ENCODE measurements around the gene CLCN5.
A peak's percentile ranks its signal among the peaks of the same experiment; 100 is the strongest.

CLCN5 gene

GRCh38 chrX:49977319-49978090 lies 55.1 kb downstream of the CLCN5 start:
- H3K4me3 ChIP-seq (ENCODE audit: low read depth, low read length): no peak overlapping the region
- no peak for DNase-seq (ENCODE audit: low read depth)
- TF ChIP-seq, protein P1, sequence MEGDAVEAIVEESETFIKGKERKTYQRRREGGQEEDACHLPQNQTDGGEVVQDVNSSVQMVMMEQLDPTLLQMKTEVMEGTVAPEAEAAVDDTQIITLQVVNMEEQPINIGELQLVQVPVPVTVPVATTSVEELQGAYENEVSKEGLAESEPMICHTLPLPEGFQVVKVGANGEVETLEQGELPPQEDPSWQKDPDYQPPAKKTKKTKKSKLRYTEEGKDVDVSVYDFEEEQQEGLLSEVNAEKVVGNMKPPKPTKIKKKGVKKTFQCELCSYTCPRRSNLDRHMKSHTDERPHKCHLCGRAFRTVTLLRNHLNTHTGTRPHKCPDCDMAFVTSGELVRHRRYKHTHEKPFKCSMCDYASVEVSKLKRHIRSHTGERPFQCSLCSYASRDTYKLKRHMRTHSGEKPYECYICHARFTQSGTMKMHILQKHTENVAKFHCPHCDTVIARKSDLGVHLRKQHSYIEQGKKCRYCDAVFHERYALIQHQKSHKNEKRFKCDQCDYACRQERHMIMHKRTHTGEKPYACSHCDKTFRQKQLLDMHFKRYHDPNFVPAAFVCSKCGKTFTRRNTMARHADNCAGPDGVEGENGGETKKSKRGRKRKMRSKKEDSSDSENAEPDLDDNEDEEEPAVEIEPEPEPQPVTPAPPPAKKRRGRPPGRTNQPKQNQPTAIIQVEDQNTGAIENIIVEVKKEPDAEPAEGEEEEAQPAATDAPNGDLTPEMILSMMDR (IDR thresholded peaks at IDR 0.05; ENCODE audit: control insufficient read depth, extremely low read depth, insufficient read depth): no peak

GRCh38 chrX:49978176-49978575 lies 55.8 kb downstream of the CLCN5 start:
- TF ChIP-seq, protein P1 (IDR thresholded peaks at IDR 0.05; ENCODE audit: control insufficient read depth, extremely low read depth, insufficient read depth): no peak
- DNase-seq (ENCODE audit: low read depth): no peak
- H3K4me3 ChIP-seq (ENCODE audit: low read depth, low read length): no peak overlapping the region

DNA sequence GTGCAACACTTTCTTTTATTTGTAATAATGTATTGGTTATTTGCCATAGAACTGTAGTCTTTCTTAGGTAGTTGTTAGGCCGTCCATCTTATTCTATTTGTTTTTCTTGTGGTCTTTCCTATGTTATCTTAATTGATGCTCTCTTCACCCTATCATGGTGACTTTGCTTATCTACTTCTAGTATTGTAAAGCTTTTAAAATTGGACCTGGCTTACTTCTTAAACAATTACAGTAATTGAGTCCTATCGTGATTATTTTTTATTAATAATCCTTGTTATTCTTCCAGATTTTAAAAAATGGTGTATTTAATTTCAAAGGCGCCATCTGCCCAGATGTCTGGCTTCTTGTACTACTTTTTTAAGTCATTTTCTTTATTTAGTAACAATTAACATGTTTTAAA lies 63.7 kb downstream of the CLCN5 start:
- no peak for DNase-seq (ENCODE audit: low read depth)
- H3K4me3 ChIP-seq (ENCODE audit: low read depth, low read length): no peak overlapping the region
- TF ChIP-seq, protein P1 (IDR thresholded peaks at IDR 0.05; ENCODE audit: control insufficient read depth, extremely low read depth, insufficient read depth): no peak

DNA sequence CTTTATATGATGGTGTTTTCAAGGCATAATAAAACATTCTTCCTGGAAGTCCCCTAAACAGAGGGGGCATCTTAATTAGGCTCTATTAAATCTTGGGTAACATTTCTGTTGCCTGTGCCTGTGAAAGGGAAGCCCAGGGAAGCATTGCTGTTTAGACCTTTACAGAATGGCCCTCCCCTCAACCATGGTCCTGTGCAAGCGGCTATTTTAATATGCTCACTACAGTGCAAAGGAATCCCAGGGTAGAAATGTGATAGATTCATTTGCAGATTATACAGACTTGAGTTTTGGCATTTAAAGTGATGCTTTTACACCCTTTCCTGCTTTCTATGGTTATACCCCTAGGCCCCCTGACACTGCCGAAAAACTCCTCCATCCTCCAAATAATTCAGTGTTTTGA lies 65.3 kb downstream of the CLCN5 start:
- H3K4me3 ChIP-seq (ENCODE audit: low read depth, low read length): no peak overlapping the region
- no peak for DNase-seq (ENCODE audit: low read depth)
- TF ChIP-seq, protein P1 (IDR thresholded peaks at IDR 0.05; ENCODE audit: control insufficient read depth, extremely low read depth, insufficient read depth): no peak

DNA sequence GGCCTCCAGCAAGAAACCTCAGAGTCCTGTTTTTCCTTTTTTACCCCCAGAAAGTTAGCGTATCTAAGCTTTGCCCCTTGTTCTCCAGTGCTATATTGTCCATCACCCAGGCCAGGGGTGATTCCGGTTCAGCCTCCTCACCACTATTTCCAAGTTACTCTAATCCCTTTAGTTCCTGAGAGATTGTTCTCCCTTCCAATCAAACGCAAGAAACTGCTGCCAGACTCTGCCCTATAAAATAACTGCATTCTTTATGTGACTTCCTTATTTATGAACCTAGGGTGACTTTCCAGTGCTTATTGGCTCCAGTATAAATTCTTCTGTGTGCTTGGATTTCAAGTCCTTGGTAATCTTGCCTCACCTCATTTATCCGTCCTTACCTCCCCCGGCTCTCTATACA lies 65.7 kb downstream of the CLCN5 start:
- H3K4me3 ChIP-seq (ENCODE audit: low read depth, low read length): no peak overlapping the region
- TF ChIP-seq, protein P1 (IDR thresholded peaks at IDR 0.05; ENCODE audit: control insufficient read depth, extremely low read depth, insufficient read depth): no peak
- DNase-seq (ENCODE audit: low read depth): peak; percentile 54

DNA sequence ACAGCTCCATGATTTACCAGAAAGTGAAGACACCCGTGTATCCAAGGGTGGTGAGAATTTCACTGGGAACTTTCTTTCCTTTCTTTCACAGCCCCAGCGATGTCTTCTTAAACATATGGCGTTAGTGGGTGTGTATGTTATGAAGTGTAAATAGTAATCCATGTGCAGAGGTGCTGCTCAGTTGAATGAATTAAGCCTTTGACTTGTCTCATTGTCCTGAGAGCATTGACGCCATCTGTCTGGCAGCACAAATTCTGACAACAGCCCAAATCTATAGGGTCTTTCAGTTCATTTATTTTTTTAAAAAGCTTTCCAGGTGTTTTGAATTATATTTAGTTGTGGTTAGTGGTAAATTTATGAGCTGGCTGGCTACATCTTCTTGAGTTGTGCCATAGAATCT lies 69.4 kb downstream of the CLCN5 start:
- H3K4me3 ChIP-seq (ENCODE audit: low read depth, low read length): no peak overlapping the region
- TF ChIP-seq, protein P1 (IDR thresholded peaks at IDR 0.05; ENCODE audit: control insufficient read depth, extremely low read depth, insufficient read depth): no peak
- DNase-seq (ENCODE audit: low read depth): no peak

- no peak for DNase-seq (ENCODE audit: low read depth)
- TF ChIP-seq, protein P1 (IDR thresholded peaks at IDR 0.05; ENCODE audit: control insufficient read depth, extremely low read depth, insufficient read depth): no peak
- no peak overlapping the region for H3K4me3 ChIP-seq (ENCODE audit: low read depth, low read length)
Measured at GRCh38 chrX:49992853-49993252, 70.5 kb downstream of the CLCN5 start.
